Endometrial microvascular endothelial cells (primary cell): ENCODE results near the gene SLC25A22. TPM values are rescaled to one million over a fixed set of nuclear protein-coding genes. Genes with fewer than 3 reads are reported as not detected.

Source experiments
- in situ Hi-C: cut with HindIII; loops from 2 replicates; pipeline ENCODE4 v1.10.0; 2017; ENCODE audit warnings: low sequenced_read_pairs, low pct_unique_long_range_greater_than_20kb; ENCODE audit errors: inconsistent ontology term
- total RNA-seq: library from RNA; depleted of rRNA; stranded (reverse); fragments of >200 nt; gene quantifications from one replicate; pipeline ENCODE4 v1.2.3, GENCODE V29; 2015; ENCODE audit errors: inconsistent ontology term

SLC25A22 gene
- total RNA-seq, 1 donor from 2014 or later: 44.4 TPM

- in situ Hi-C loops: no loop called here
Measured at GRCh38 chr11:766936-767210, 31.2 kb downstream of the SLC25A22 start.

GRCh38 chr11:766106-766935 lies 31.8 kb downstream of the SLC25A22 start:
- in situ Hi-C loops: no loop called here

GRCh38 chr11:765802-766091 lies 32.3 kb downstream of the SLC25A22 start:
- in situ Hi-C loops: no loop called here

GRCh38 chr11:765025-765801 lies 32.9 kb downstream of the SLC25A22 start:
- in situ Hi-C loops: no loop called here

- in situ Hi-C loops: no loop called here
Measured at GRCh38 chr11:764322-765024, 33.6 kb downstream of the SLC25A22 start.

GRCh38 chr11:763549-764321 lies 34.3 kb downstream of the SLC25A22 start:
- in situ Hi-C loops: no loop called here

- in situ Hi-C loops: no loop called here
Measured at GRCh38 chr11:763073-763463, 35.0 kb downstream of the SLC25A22 start.

- in situ Hi-C loops: no loop called here
Measured at GRCh38 chr11:762421-763072, 35.5 kb downstream of the SLC25A22 start.

- in situ Hi-C loops: no loop called here
Measured at GRCh38 chr11:761526-762108, 36.5 kb downstream of the SLC25A22 start.

GRCh38 chr11:760236-760635 lies 37.8 kb downstream of the SLC25A22 start:
- in situ Hi-C loops: no loop called here

GRCh38 chr11:749731-750130 lies 48.4 kb downstream of the SLC25A22 start:
- in situ Hi-C loops: no loop called here

GRCh38 chr11:748007-748359 lies 50.1 kb downstream of the SLC25A22 start:
- in situ Hi-C loops: no loop called here

- in situ Hi-C loops: no loop called here
Measured at GRCh38 chr11:747158-748006, 50.7 kb downstream of the SLC25A22 start, which contains the start of gene TALDO1. TSS of gene TALDO1 (plus strand) at chr11:747464. CDS start at chr11:747482, 18 bp downstream.

- in situ Hi-C loops: no loop called here
Measured at GRCh38 chr11:746289-747157, 51.6 kb downstream of the SLC25A22 start.

GRCh38 chr11:745428-745827 lies 52.7 kb downstream of the SLC25A22 start:
- in situ Hi-C loops: no loop called here

GRCh38 chr11:742571-743201 lies 55.4 kb downstream of the SLC25A22 start:
- in situ Hi-C loops: no loop called here
